HG02981 (cell line): Measurements from ENCODE around the gene MMP20.

Experiments used
- ATAC-seq: cut with Tn5 transposase; IDR thresholded peaks from one replicate; pipeline ENCODE4 v1.9.1; 2021; ENCODE audit warnings: mild to moderate bottlenecking, moderate library complexity; ENCODE audit not compliant: unreplicated experiment

The MMP20 gene

GRCh38 chr11:102623998-102624397, 1.1 kb downstream of the MMP20 start:
- no peak for ATAC-seq

- ATAC-seq = no peak
Observed at GRCh38 chr11:102623128-102623527, 2.0 kb downstream of the MMP20 start.

- ATAC-seq = no peak
Observed at GRCh38 chr11:102622258-102622657, 2.9 kb downstream of the MMP20 start.

GRCh38 chr11:102620818-102621561, 4.1 kb downstream of the MMP20 start:
- peak; percentile 66 for ATAC-seq

GRCh38 chr11:102620179-102620578, 5.0 kb downstream of the MMP20 start:
- ATAC-seq = no peak

- ATAC-seq = no peak
Observed at GRCh38 chr11:102617466-102618008, 7.6 kb downstream of the MMP20 start.

GRCh38 chr11:102615894-102616432, 9.2 kb downstream of the MMP20 start:
- ATAC-seq = no peak

- no peak for ATAC-seq
Observed at GRCh38 chr11:102615077-102615893, 9.8 kb downstream of the MMP20 start.

GRCh38 chr11:102614485-102614884, 10.6 kb downstream of the MMP20 start:
- ATAC-seq = no peak

- no peak for ATAC-seq
Observed at GRCh38 chr11:102614031-102614430, 11.1 kb downstream of the MMP20 start.

- no peak for ATAC-seq
Observed at GRCh38 chr11:102613450-102613849, 11.7 kb downstream of the MMP20 start.

GRCh38 chr11:102611291-102611690, 13.8 kb downstream of the MMP20 start:
- peak; percentile 33 for ATAC-seq

- ATAC-seq = no peak
Observed at GRCh38 chr11:102610200-102610599, 14.9 kb downstream of the MMP20 start.

- ATAC-seq = no peak
Observed at GRCh38 chr11:102608699-102609098, 16.4 kb downstream of the MMP20 start.

GRCh38 chr11:102604875-102605274, 20.3 kb downstream of the MMP20 start:
- ATAC-seq = no peak

- ATAC-seq = no peak
Observed at GRCh38 chr11:102604011-102604410, 21.1 kb downstream of the MMP20 start.

- no peak for ATAC-seq
Observed at GRCh38 chr11:102603576-102603975, 21.6 kb downstream of the MMP20 start.

- no peak for ATAC-seq
Observed at GRCh38 chr11:102603091-102603490, 22.0 kb downstream of the MMP20 start.

- ATAC-seq = no peak
Observed at GRCh38 chr11:102600666-102601065, 24.5 kb downstream of the MMP20 start.

GRCh38 chr11:102599642-102600261, 25.4 kb downstream of the MMP20 start:
- ATAC-seq = peak; percentile 98

GRCh38 chr11:102598272-102598671, 26.9 kb downstream of the MMP20 start:
- no peak for ATAC-seq
